ENCODE results near the gene ZNF827.

Gene ZNF827

DNA sequence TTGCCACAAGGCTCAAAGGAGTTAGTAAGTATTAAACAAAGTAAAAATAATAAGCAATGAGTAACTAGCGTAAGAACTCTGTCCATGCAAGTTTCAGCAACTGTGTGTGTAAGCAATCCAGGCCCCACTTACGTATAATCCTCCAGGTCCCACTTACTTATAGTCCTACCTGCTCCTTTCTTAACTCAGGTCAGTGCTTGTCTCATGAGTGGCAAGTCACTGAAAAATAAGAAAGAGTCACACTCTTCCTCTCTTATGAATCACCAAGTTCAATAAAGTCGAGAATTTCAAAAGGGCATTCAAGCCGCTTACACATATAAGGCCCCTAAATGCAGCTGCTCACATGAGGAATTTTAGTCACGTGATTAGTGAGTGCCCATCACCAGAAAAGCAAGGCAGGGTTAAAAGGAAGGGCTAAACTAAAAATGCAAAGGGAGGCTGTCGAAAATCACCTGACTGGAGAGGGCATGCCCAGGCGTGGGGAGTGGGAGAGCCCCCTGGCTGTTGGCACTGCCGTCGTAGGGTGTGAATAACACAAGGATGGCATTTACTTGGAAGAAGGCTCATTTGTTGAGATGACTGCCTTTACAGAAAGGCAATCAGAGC, 58.2 kb downstream of the ZNF827 start:
- H3K27ac ChIP-seq: no peak overlapping the region
- DNase-seq: no peak
- peaks cover 32% of the 10 kb centered on the region for H3K36me3 ChIP-seq
- TF ChIP-seq, protein P1, sequence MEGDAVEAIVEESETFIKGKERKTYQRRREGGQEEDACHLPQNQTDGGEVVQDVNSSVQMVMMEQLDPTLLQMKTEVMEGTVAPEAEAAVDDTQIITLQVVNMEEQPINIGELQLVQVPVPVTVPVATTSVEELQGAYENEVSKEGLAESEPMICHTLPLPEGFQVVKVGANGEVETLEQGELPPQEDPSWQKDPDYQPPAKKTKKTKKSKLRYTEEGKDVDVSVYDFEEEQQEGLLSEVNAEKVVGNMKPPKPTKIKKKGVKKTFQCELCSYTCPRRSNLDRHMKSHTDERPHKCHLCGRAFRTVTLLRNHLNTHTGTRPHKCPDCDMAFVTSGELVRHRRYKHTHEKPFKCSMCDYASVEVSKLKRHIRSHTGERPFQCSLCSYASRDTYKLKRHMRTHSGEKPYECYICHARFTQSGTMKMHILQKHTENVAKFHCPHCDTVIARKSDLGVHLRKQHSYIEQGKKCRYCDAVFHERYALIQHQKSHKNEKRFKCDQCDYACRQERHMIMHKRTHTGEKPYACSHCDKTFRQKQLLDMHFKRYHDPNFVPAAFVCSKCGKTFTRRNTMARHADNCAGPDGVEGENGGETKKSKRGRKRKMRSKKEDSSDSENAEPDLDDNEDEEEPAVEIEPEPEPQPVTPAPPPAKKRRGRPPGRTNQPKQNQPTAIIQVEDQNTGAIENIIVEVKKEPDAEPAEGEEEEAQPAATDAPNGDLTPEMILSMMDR (IDR thresholded peaks at IDR 0.05; ENCODE audit: low read depth, low read length): no peak
- H3K9me3 ChIP-seq (ENCODE audit: severe bottlenecking): no peaks in the 10 kb centered on the region
- H3K27me3 ChIP-seq (ENCODE audit: insufficient read depth, low read depth, severe bottlenecking): no peaks in the 10 kb centered on the region
- H3K4me3 ChIP-seq (ENCODE audit: low read depth, low read length): no peak overlapping the region

DNA sequence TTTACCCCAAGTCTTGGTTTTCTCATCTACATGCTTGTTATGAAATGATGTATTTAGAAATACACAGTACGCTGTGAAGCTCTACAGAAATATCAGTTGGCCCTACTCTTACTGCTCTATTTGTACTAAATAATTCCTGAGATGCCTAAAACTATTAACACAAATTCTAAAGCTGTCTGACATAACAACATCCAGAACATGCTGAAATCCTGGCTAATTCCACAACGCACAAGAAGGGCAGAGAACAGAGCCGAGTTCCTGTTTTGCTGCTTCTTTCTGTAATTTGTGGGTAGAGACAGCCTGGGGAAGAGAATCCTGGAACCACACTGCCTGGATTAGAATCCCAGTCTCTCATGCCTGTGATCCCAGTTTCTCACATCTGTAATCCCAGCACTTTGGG, 59.0 kb downstream of the ZNF827 start:
- Histone ChIP-seq H3K27ac (no peak overlapping the region), H3K4me3 (ENCODE audit: low read depth, low read length) (no peak overlapping the region), H3K9me3 (ENCODE audit: severe bottlenecking) (no peaks in the 10 kb centered on the region), H3K27me3 (ENCODE audit: insufficient read depth, low read depth, severe bottlenecking) (no peaks in the 10 kb centered on the region), H3K36me3 (peaks cover 29% of the 10 kb centered on the region)
- DNase-seq: no peak
- TF ChIP-seq, protein P1 (IDR thresholded peaks at IDR 0.05; ENCODE audit: low read depth, low read length): no peak

DNA sequence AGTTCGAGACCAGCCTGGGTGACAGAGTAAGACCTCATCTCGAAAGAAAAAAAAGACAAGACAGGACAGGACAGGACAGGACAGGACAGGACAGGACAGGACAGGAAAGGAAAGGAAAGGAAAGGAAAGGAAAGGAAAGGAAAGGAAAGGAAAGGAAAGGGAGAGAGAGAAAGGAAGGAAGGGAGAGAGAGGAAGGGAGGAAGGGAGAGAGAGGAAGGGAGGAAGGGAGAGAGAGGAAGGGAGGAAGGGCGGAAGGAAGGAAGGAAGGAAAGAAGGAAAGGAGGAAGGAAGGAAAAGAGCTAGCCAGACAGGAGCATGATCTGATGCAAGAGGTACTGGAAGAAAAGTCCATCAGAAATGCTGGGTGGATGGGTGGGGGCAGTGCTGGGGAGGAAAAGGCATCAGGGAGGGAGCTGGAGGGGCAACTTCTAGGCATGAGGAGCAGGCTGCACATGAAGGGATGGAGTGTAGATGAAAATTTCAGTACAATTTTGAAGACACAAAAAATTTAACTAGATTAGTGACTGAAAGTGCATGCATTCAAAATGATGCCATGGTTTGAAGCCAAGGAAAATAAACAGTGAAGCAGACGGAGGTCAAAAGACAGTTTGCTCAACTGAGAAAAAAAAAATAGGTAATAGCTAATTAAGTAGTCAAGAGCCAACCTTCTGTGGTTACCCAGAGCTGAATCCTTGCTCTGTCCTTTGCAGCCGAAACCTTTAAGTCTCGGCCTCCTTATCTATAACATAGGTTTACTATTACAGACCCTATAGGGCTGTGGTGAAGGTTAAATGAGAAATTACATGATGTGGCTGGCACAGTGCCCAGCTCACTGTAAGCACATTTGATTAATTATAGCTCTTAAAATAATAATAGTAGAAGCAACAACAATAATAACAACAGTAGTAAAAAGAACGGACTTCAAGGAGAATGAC, 59.9 kb downstream of the ZNF827 start:
- H3K9me3 ChIP-seq (ENCODE audit: severe bottlenecking): no peaks in the 10 kb centered on the region
- no peak overlapping the region for H3K27ac ChIP-seq
- H3K4me3 ChIP-seq (ENCODE audit: low read depth, low read length): no peak overlapping the region
- H3K36me3 ChIP-seq: peaks cover 22% of the 10 kb centered on the region
- no peak for DNase-seq
- TF ChIP-seq, protein P1 (IDR thresholded peaks at IDR 0.05; ENCODE audit: low read depth, low read length): no peak
- H3K27me3 ChIP-seq (ENCODE audit: insufficient read depth, low read depth, severe bottlenecking): no peaks in the 10 kb centered on the region

DNA sequence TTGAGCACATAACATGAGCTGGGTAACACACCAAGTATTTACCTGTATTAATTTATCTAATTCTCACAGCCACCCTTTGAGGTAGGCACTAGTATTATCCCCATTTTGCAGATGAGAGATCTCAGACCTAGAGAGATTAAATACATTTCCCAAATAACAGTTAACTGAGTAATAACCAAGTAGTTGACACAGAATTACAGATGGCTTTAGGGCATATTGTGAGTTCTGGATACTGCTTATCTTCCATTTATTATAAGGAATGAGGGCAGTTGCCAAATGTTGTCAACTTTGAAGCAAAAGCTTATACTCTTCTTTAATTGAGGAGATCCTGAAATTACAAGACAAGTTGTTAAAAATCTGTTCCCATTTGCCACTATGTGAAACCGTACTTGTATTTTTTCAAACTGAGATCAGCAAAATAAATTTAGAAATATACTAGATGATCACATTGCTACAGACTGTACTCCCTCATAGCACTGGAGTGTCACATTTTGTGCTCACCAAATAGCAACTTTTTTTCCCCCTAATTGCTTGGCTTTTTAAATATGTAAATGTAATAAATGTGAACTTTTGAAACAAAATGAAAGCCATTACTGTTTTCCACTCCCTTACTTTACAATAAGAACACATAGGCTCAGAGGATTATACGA, 62.0 kb downstream of the ZNF827 start:
- TF ChIP-seq, protein P1 (IDR thresholded peaks at IDR 0.05; ENCODE audit: low read depth, low read length): no peak

DNA sequence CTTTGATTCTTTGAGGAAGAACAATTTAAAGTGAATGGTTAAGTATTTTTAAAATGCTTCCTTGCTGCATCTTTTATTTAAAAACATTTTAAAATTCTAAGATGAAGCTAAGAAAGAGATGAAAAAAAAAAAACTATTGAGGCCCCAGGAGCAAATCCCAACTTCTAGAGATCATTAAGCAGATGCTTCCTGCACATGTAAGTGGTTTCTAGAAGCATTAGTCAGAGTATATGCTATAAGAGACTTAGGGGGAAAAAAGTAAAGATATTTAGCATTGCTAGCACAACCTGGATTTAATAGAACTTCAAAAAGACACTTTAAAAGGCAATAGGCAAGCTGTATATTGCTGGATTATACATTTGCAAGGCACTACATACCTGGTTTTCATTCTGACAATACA, 64.7 kb downstream of the ZNF827 start:
- Histone ChIP-seq H3K4me3 (ENCODE audit: low read depth, low read length) (no peak overlapping the region), H3K27ac (no peak overlapping the region), H3K9me3 (ENCODE audit: severe bottlenecking) (no peaks in the 10 kb centered on the region), H3K36me3 (peaks cover 20% of the 10 kb centered on the region), H3K27me3 (ENCODE audit: insufficient read depth, low read depth, severe bottlenecking) (no peaks in the 10 kb centered on the region)
- no peak for DNase-seq
- TF ChIP-seq, protein P1 (IDR thresholded peaks at IDR 0.05; ENCODE audit: low read depth, low read length): no peak

More for the DNA sequence above, 62.0 kb downstream of the ZNF827 start:
- Histone ChIP-seq H3K27me3 (ENCODE audit: insufficient read depth, low read depth, severe bottlenecking) (no peaks in the 10 kb centered on the region), H3K27ac (no peak overlapping the region), H3K9me3 (ENCODE audit: severe bottlenecking) (no peaks in the 10 kb centered on the region), H3K36me3 (peaks cover 22% of the 10 kb centered on the region), H3K4me3 (ENCODE audit: low read depth, low read length) (no peak overlapping the region)
- DNase-seq: no peak

Measured in WERI-Rb-1 (cell line).